Activated T-helper 17 cell treated with anti-CD3 and anti-CD28 coated beads, Interleukin-2, amount 50 U/mL, for 72 hours (primary cell): Measurements from ENCODE around the gene CEP104. TPM values are rescaled to one million over a fixed set of nuclear protein-coding genes. Genes with fewer than 3 reads are reported as not detected.

Experiments
- ATAC-seq: fragments of 150-1000 bp; cut with Tn5 transposase; replicated peaks from 2 replicates; pipeline ENCODE4 v1.10.0; 2021; ENCODE audit warnings: mild to moderate bottlenecking, moderate library complexity
- H3K27ac Mint-ChIP-seq: one replicate; pipeline ENCODE4 v1.8.0; 2022; ENCODE audit warnings: mixed read lengths
- H3K27me3 Mint-ChIP-seq: one replicate; pipeline ENCODE4 v1.8.0; 2022; ENCODE audit warnings: mixed read lengths
- H3K36me3 Mint-ChIP-seq: one replicate; pipeline ENCODE4 v1.8.0; 2022; ENCODE audit warnings: low read depth, mild to moderate bottlenecking, mixed read lengths
- H3K4me1 Mint-ChIP-seq: one replicate; pipeline ENCODE4 v1.8.0; 2022; ENCODE audit warnings: mixed read lengths
- H3K4me3 Mint-ChIP-seq: one replicate; pipeline ENCODE4 v1.8.0; 2022; ENCODE audit warnings: mild to moderate bottlenecking, mixed read lengths
- H3K9me3 Mint-ChIP-seq: one replicate; pipeline ENCODE4 v1.8.0; 2022; ENCODE audit warnings: mixed read lengths
- total RNA-seq, 2 donors: library from RNA; stranded (reverse); gene quantifications; one replicate each; pipeline ENCODE4 v1.2.3, GENCODE V29; 2022

The CEP104 gene
- total RNA-seq, 2 donors from 2014 or later: 17.8 to 39.4 TPM

- peak overlapping the region; percentile 95 for H3K27ac Mint-ChIP-seq
- ATAC-seq: no peak
- no peaks in the 10 kb centered on the region for H3K9me3 Mint-ChIP-seq
- H3K4me1 Mint-ChIP-seq: peaks cover 14% of the 10 kb centered on the region
- peak overlapping the region; percentile 72 for H3K4me3 Mint-ChIP-seq
- H3K27me3 Mint-ChIP-seq: peaks cover 8% of the 10 kb centered on the region
- H3K36me3 Mint-ChIP-seq: peaks cover 5% of the 10 kb centered on the region
These were observed 56.9 kb downstream of the CEP104 start for GRCh38 chr1:3799976-3800685.

- no peaks in the 10 kb centered on the region for H3K9me3 Mint-ChIP-seq
- H3K27me3 Mint-ChIP-seq: no peaks in the 10 kb centered on the region
- peak; percentile 90 for ATAC-seq
- peaks cover 19% of the 10 kb centered on the region for H3K4me1 Mint-ChIP-seq
- peaks cover 16% of the 10 kb centered on the region for H3K36me3 Mint-ChIP-seq
- H3K27ac Mint-ChIP-seq: peak within 1 kb of the TSS; percentile 95
- peak within 1 kb of the TSS; percentile 93 for H3K4me3 Mint-ChIP-seq
These were observed 60.6 kb downstream of the CEP104 start, which contains the start of gene LRRC47 for GRCh38 chr1:3796215-3797061. TSS of gene LRRC47 (minus strand) at chr1:3796498. CDS start at chr1:3796476, 22 bp downstream.

GRCh38 chr1:3795453-3796214 lies 61.4 kb downstream of the CEP104 start:
- Mint-ChIP-seq H3K9me3 (no peaks in the 10 kb centered on the region), H3K4me3 (peak overlapping the region; percentile 93), H3K36me3 (peaks cover 19% of the 10 kb centered on the region), H3K27me3 (no peaks in the 10 kb centered on the region), H3K27ac (peak overlapping the region; percentile 54), H3K4me1 (peaks cover 16% of the 10 kb centered on the region)
- ATAC-seq: peak; percentile 12

GRCh38 chr1:3790952-3791351 lies 66.1 kb downstream of the CEP104 start:
- peaks cover 33% of the 10 kb centered on the region for H3K36me3 Mint-ChIP-seq
- H3K4me3 Mint-ChIP-seq: no peak overlapping the region
- H3K27me3 Mint-ChIP-seq: no peaks in the 10 kb centered on the region
- H3K4me1 Mint-ChIP-seq: peaks cover 21% of the 10 kb centered on the region
- ATAC-seq: no peak
- no peaks in the 10 kb centered on the region for H3K9me3 Mint-ChIP-seq
- H3K27ac Mint-ChIP-seq: no peak overlapping the region

- Mint-ChIP-seq H3K27me3 (no peaks in the 10 kb centered on the region), H3K4me3 (no peak overlapping the region), H3K9me3 (no peaks in the 10 kb centered on the region), H3K4me1 (peaks cover 21% of the 10 kb centered on the region), H3K36me3 (peaks cover 38% of the 10 kb centered on the region), H3K27ac (no peak overlapping the region)
- ATAC-seq: no peak
These were observed 66.5 kb downstream of the CEP104 start for GRCh38 chr1:3790500-3790923.

- ATAC-seq: no peak
- no peaks in the 10 kb centered on the region for H3K9me3 Mint-ChIP-seq
- no peaks in the 10 kb centered on the region for H3K27me3 Mint-ChIP-seq
- no peak overlapping the region for H3K27ac Mint-ChIP-seq
- peaks cover 46% of the 10 kb centered on the region for H3K36me3 Mint-ChIP-seq
- H3K4me3 Mint-ChIP-seq: no peak overlapping the region
- peaks cover 21% of the 10 kb centered on the region for H3K4me1 Mint-ChIP-seq
These were observed 67.3 kb downstream of the CEP104 start for GRCh38 chr1:3789421-3790300.

- Mint-ChIP-seq H3K27me3 (no peaks in the 10 kb centered on the region), H3K4me1 (peaks cover 21% of the 10 kb centered on the region), H3K36me3 (peaks cover 54% of the 10 kb centered on the region), H3K27ac (peak overlapping the region; percentile 88), H3K4me3 (no peak overlapping the region), H3K9me3 (no peaks in the 10 kb centered on the region)
- no peak for ATAC-seq
These were observed 68.1 kb downstream of the CEP104 start for GRCh38 chr1:3788756-3789420.

GRCh38 chr1:3787745-3788605 lies 69.0 kb downstream of the CEP104 start:
- ATAC-seq: peak; percentile 45

GRCh38 chr1:3787349-3787715 lies 69.7 kb downstream of the CEP104 start:
- ATAC-seq: peak; percentile 98
- no peaks in the 10 kb centered on the region for H3K27me3 Mint-ChIP-seq
- peaks cover 16% of the 10 kb centered on the region for H3K4me1 Mint-ChIP-seq
- peaks cover 62% of the 10 kb centered on the region for H3K36me3 Mint-ChIP-seq
- peak overlapping the region; percentile 67 for H3K4me3 Mint-ChIP-seq
- H3K9me3 Mint-ChIP-seq: no peaks in the 10 kb centered on the region
- H3K27ac Mint-ChIP-seq: peak overlapping the region; percentile 88

More at GRCh38 chr1:3787745-3788605, 69.0 kb downstream of the CEP104 start:
- H3K27me3 Mint-ChIP-seq: no peaks in the 10 kb centered on the region
- H3K9me3 Mint-ChIP-seq: no peaks in the 10 kb centered on the region
- peak overlapping the region; percentile 67 for H3K4me3 Mint-ChIP-seq
- peaks cover 16% of the 10 kb centered on the region for H3K4me1 Mint-ChIP-seq
- peaks cover 62% of the 10 kb centered on the region for H3K36me3 Mint-ChIP-seq
- peak overlapping the region; percentile 88 for H3K27ac Mint-ChIP-seq

- Mint-ChIP-seq H3K27ac (peak overlapping the region; percentile 88), H3K4me3 (peak overlapping the region; percentile 67), H3K9me3 (no peaks in the 10 kb centered on the region), H3K27me3 (no peaks in the 10 kb centered on the region), H3K36me3 (peaks cover 67% of the 10 kb centered on the region), H3K4me1 (peaks cover 16% of the 10 kb centered on the region)
- ATAC-seq: no peak
These were observed 70.3 kb downstream of the CEP104 start for GRCh38 chr1:3786468-3787348.

- Mint-ChIP-seq H3K36me3 (peaks cover 73% of the 10 kb centered on the region), H3K4me3 (no peak overlapping the region)
These were observed 71.4 kb downstream of the CEP104 start for GRCh38 chr1:3785456-3786157.

More at GRCh38 chr1:3785456-3786157, 71.4 kb downstream of the CEP104 start:
- Mint-ChIP-seq H3K4me1 (peaks cover 16% of the 10 kb centered on the region), H3K27ac (no peak overlapping the region), H3K27me3 (no peaks in the 10 kb centered on the region), H3K9me3 (no peaks in the 10 kb centered on the region)
- no peak for ATAC-seq
